ENCODE data around the gene TMPRSS9. TPM values are rescaled to one million over a fixed set of nuclear protein-coding genes. Genes with fewer than 3 reads are reported as not detected.
A peak's percentile ranks its signal among the peaks of the same experiment; 100 is the strongest.

TMPRSS9 gene
- total RNA-seq, 1 donor from 2014 or later: not detected

GRCh38 chr19:2334986-2335846 lies 24.8 kb upstream of the TMPRSS9 start:
- Histone ChIP-seq H3K9me3 (no peaks in the 10 kb centered on the region), H3K4me1 (peaks cover 32% of the 10 kb centered on the region), H3K4me3 (no peak overlapping the region), H3K36me3 (peaks cover 0 to 6% of the 10 kb centered on the region in 2 donors), H3K27ac (no peak overlapping the region), H3K27me3 (no peaks in the 10 kb centered on the region)
- TF ChIP-seq POLR2A (IDR thresholded peaks at IDR 0.05) (no peak), CTCF (IDR thresholded peaks at IDR 0.05) (no peak), POLR2AphosphoS5 (IDR thresholded peaks at IDR 0.05; ENCODE audit: insufficient read depth in 1 of 2, low read depth in 1 of 2) (no peak)
- DNase-seq (ENCODE audit: extremely low spot score in 2 of 2): no peak
- intact Hi-C loops (cut with DNase I): no loop called here

- Histone ChIP-seq H3K27ac (no peak overlapping the region), H3K27me3 (no peaks in the 10 kb centered on the region), H3K4me1 (peaks cover 27% of the 10 kb centered on the region), H3K36me3 (peaks cover 0 to 10% of the 10 kb centered on the region in 2 donors), H3K9me3 (no peaks in the 10 kb centered on the region), H3K4me3 (no peak overlapping the region)
- no peak for DNase-seq (ENCODE audit: extremely low spot score in 2 of 2)
- intact Hi-C loops (cut with DNase I): no loop called here
- TF ChIP-seq POLR2AphosphoS5 (IDR thresholded peaks at IDR 0.05; ENCODE audit: insufficient read depth in 1 of 2, low read depth in 1 of 2): no peak
Measured at GRCh38 chr19:2335848-2336247, 24.2 kb upstream of the TMPRSS9 start.

- Histone ChIP-seq H3K4me1 (peaks cover 18% of the 10 kb centered on the region), H3K27ac (no peak overlapping the region), H3K4me3 (no peak overlapping the region), H3K27me3 (no peaks in the 10 kb centered on the region), H3K9me3 (no peaks in the 10 kb centered on the region), H3K36me3 (peaks cover 0 to 16% of the 10 kb centered on the region in 2 donors)
- TF ChIP-seq POLR2AphosphoS5 (IDR thresholded peaks at IDR 0.05; ENCODE audit: insufficient read depth in 1 of 2, low read depth in 1 of 2) (no peak), CTCF (IDR thresholded peaks at IDR 0.05) (no peak), POLR2A (IDR thresholded peaks at IDR 0.05) (no peak)
- intact Hi-C loops (cut with DNase I): no loop called here
- DNase-seq (ENCODE audit: extremely low spot score in 2 of 2): no peak
Measured at GRCh38 chr19:2336528-2337328, 23.3 kb upstream of the TMPRSS9 start.

GRCh38 chr19:2337329-2337707 lies 22.7 kb upstream of the TMPRSS9 start:
- no peaks in the 10 kb centered on the region for H3K27me3 ChIP-seq
- peaks cover 12% of the 10 kb centered on the region for H3K4me1 ChIP-seq
- DNase-seq (ENCODE audit: extremely low spot score in 2 of 2): no peak
- peaks cover 0 to 16% of the 10 kb centered on the region in 2 donors for H3K36me3 ChIP-seq
- intact Hi-C loops (cut with DNase I): no loop called here
- H3K27ac ChIP-seq: no peak overlapping the region
- no peak for TF ChIP-seq POLR2A (IDR thresholded peaks at IDR 0.05)
- TF ChIP-seq CTCF (IDR thresholded peaks at IDR 0.05): peak in 1 of 3 experiments; percentile 13
- no peak for TF ChIP-seq POLR2AphosphoS5 (IDR thresholded peaks at IDR 0.05; ENCODE audit: insufficient read depth in 1 of 2, low read depth in 1 of 2)
- H3K4me3 ChIP-seq: no peak overlapping the region
- no peaks in the 10 kb centered on the region for H3K9me3 ChIP-seq

GRCh38 chr19:2338055-2338615 lies 21.9 kb upstream of the TMPRSS9 start:
- no peak for TF ChIP-seq POLR2A (IDR thresholded peaks at IDR 0.05)
- TF ChIP-seq CTCF (IDR thresholded peaks at IDR 0.05): no peak
- TF ChIP-seq POLR2AphosphoS5 (IDR thresholded peaks at IDR 0.05; ENCODE audit: insufficient read depth in 1 of 2, low read depth in 1 of 2): no peak
- intact Hi-C loops (cut with DNase I): no loop called here
- H3K27ac ChIP-seq: no peak overlapping the region
- DNase-seq (ENCODE audit: extremely low spot score in 2 of 2): no peak
- peaks cover 4% of the 10 kb centered on the region for H3K4me1 ChIP-seq
- H3K4me3 ChIP-seq: no peak overlapping the region
- H3K9me3 ChIP-seq: no peaks in the 10 kb centered on the region
- H3K27me3 ChIP-seq: no peaks in the 10 kb centered on the region
- peaks cover 0 to 16% of the 10 kb centered on the region in 2 donors for H3K36me3 ChIP-seq
